HG02840 (cell line): Measurements from ENCODE around the gene PRR14L.
"Not testable (repeated sequence)": the region's sequence is repeated elsewhere in the genome, so short reads cannot be mapped to it uniquely, and the experiment has no call there.

Experiments used
- ATAC-seq: cut with Tn5 transposase; IDR thresholded peaks from one replicate; pipeline ENCODE4 v1.9.1; 2021; ENCODE audit warnings: mild to moderate bottlenecking, moderate library complexity, moderate number of reproducible peaks; ENCODE audit not compliant: unreplicated experiment, low FRiP score

The PRR14L gene

GRCh38 chr22:31749636-31750364, at the start of gene PRR14L:
PRR14L (minus strand) TSS chr22:31750132; CDS start chr22:31738860, 11,272 bp downstream.
- ATAC-seq = peak; percentile 66

- not testable (repeated sequence) for ATAC-seq
Measured at GRCh38 chr22:31799358-31799757, 49.4 kb upstream of the PRR14L start.

GRCh38 chr22:31790240-31790639, 40.3 kb upstream of the PRR14L start:
- no peak for ATAC-seq

GRCh38 chr22:31789803-31790202, 39.9 kb upstream of the PRR14L start:
- no peak for ATAC-seq

GRCh38 chr22:31776231-31776630, 26.3 kb upstream of the PRR14L start:
- ATAC-seq = no peak

- no peak for ATAC-seq
Measured at GRCh38 chr22:31773416-31773815, 23.5 kb upstream of the PRR14L start.

- no peak for ATAC-seq
Measured at GRCh38 chr22:31768422-31769059, 18.6 kb upstream of the PRR14L start.

GRCh38 chr22:31764785-31765184, 14.9 kb upstream of the PRR14L start:
- no peak for ATAC-seq

- ATAC-seq = not testable (repeated sequence)
Measured at GRCh38 chr22:31758860-31759259, 8.9 kb upstream of the PRR14L start.

- ATAC-seq = no peak
Measured at GRCh38 chr22:31757265-31757664, 7.3 kb upstream of the PRR14L start.

- ATAC-seq = no peak
Measured at GRCh38 chr22:31754813-31755212, 4.9 kb upstream of the PRR14L start.

GRCh38 chr22:31753634-31754501, 3.9 kb upstream of the PRR14L start, which contains the start of gene DEPDC5:
DEPDC5 (plus strand) TSS chr22:31754019; CDS start chr22:31754922, 903 bp downstream.
- peak; percentile 61 for ATAC-seq

GRCh38 chr22:31753005-31753633, 3.2 kb upstream of the PRR14L start:
- no peak for ATAC-seq

GRCh38 chr22:31752096-31752847, 2.3 kb upstream of the PRR14L start:
- ATAC-seq = no peak

GRCh38 chr22:31750365-31751284, 693 bp upstream of the PRR14L start:
- ATAC-seq = no peak

- no peak for ATAC-seq
Measured at GRCh38 chr22:31748490-31748889, 1.4 kb downstream of the PRR14L start.

- ATAC-seq = no peak
Measured at GRCh38 chr22:31747441-31747840, 2.5 kb downstream of the PRR14L start.

- ATAC-seq = no peak
Measured at GRCh38 chr22:31743871-31744270, 6.1 kb downstream of the PRR14L start.

GRCh38 chr22:31742682-31743081, 7.2 kb downstream of the PRR14L start:
- no peak for ATAC-seq
